DND-41 (cell line): Measurements from ENCODE around the gene ABHD1.
"Not testable (repeated sequence)": the region's sequence is repeated elsewhere in the genome, so short reads cannot be mapped to it uniquely, and the experiment has no call there.

Experiments
- ATAC-seq: fragments of 200-7000 bp; cut with Tn5 transposase; 3 replicates; pipeline ENCODE4 v1.9.1; 2021; ENCODE audit warnings: low read depth; ENCODE audit not compliant: insufficient read depth
- DNase-seq: peaks from one replicate; pipeline ENCODE4 v3.0.0-alpha.2; 2020
- H2AFZ ChIP-seq: 2 replicates; pipeline ENCODE4 v1.6.0; 2012; ENCODE audit warnings: low read depth, low read length
- H3K27ac ChIP-seq: 2 replicates; pipeline ENCODE4 v1.5.1; 2012; ENCODE audit warnings: low read length, inconsistent platforms
- H3K27me3 ChIP-seq: fragments of 200-600 bp; sonication (generic); 2 replicates; pipeline ENCODE4 v1.6.0; 2012; ENCODE audit warnings: low read length, mild to moderate bottlenecking, inconsistent platforms; ENCODE audit not compliant: insufficient read depth, poor library complexity
- H3K36me3 ChIP-seq: 2 replicates; pipeline ENCODE4 v1.5.1; 2012; ENCODE audit warnings: low read length, inconsistent platforms; ENCODE audit not compliant: insufficient read depth
- H3K4me1 ChIP-seq: 2 replicates; pipeline ENCODE4 v1.5.1; 2012; ENCODE audit warnings: mild to moderate bottlenecking, low read length; ENCODE audit not compliant: insufficient read depth
- H3K4me2 ChIP-seq: 2 replicates; pipeline ENCODE4 v1.6.0; 2012; ENCODE audit warnings: mild to moderate bottlenecking, moderate library complexity, low read length, inconsistent platforms; ENCODE audit not compliant: insufficient read depth
- H3K4me3 ChIP-seq, 2 experiments: fragments of 200-600 bp in 1 of 2; shearing (Covaris generic) in 1 of 2; 2 replicates each; pipeline ENCODE4 v1.5.1; 2012 to 2016; ENCODE audit warnings: inconsistent platforms in 2 of 2, low read length in 2 of 2, mild to moderate bottlenecking in 2 of 2, low read depth in 1 of 2, moderate library complexity in 1 of 2
- H3K79me2 ChIP-seq: 2 replicates; pipeline ENCODE4 v1.6.0; 2012; ENCODE audit warnings: low read length, inconsistent platforms; ENCODE audit not compliant: insufficient read depth
- H3K9ac ChIP-seq: 2 replicates; pipeline ENCODE4 v1.6.0; 2012; ENCODE audit warnings: low read depth, mild to moderate bottlenecking, inconsistent platforms, low read length, moderate library complexity
- H3K9me3 ChIP-seq: 2 replicates; pipeline ENCODE4 v1.5.1; 2012; ENCODE audit warnings: low read length, moderate library complexity, mild to moderate bottlenecking, inconsistent platforms; ENCODE audit not compliant: insufficient read depth, severe bottlenecking
- H4K20me1 ChIP-seq: 2 replicates; pipeline ENCODE4 v1.6.0; 2012; ENCODE audit warnings: low read length; ENCODE audit not compliant: insufficient read depth
- EZH2 ChIP-seq: IDR thresholded peaks from 3 replicates; pipeline ENCODE4 v1.6.1; 2012; ENCODE audit warnings: borderline replicate concordance, low read depth, mild to moderate bottlenecking, moderate library complexity, low read length, inconsistent platforms; ENCODE audit not compliant: severe bottlenecking
- TF ChIP-seq, protein P1 (sequence below): IDR thresholded peaks from 2 replicates; pipeline ENCODE4 v1.5.1; 2012; ENCODE audit warnings: borderline replicate concordance, low read length, moderate library complexity, mild to moderate bottlenecking; ENCODE audit not compliant: poor library complexity, severe bottlenecking; ENCODE audit errors: extremely low read depth

The ABHD1 gene

GRCh38 chr2:27115519-27115918 is 8.1 kb upstream of the ABHD1 start:
- DNase-seq, result no peak
- no peak for ATAC-seq
- H3K79me2 ChIP-seq, result no peaks in the 10 kb centered on the region
- no peaks in the 10 kb centered on the region for H4K20me1 ChIP-seq
- peaks cover 12% of the 10 kb centered on the region for H3K4me1 ChIP-seq
- H3K27me3 ChIP-seq, result no peaks in the 10 kb centered on the region
- no peak overlapping the region for H3K27ac ChIP-seq
- H2AFZ ChIP-seq, result no peak overlapping the region
- no peak for TF ChIP-seq EZH2
- TF ChIP-seq, protein P1, sequence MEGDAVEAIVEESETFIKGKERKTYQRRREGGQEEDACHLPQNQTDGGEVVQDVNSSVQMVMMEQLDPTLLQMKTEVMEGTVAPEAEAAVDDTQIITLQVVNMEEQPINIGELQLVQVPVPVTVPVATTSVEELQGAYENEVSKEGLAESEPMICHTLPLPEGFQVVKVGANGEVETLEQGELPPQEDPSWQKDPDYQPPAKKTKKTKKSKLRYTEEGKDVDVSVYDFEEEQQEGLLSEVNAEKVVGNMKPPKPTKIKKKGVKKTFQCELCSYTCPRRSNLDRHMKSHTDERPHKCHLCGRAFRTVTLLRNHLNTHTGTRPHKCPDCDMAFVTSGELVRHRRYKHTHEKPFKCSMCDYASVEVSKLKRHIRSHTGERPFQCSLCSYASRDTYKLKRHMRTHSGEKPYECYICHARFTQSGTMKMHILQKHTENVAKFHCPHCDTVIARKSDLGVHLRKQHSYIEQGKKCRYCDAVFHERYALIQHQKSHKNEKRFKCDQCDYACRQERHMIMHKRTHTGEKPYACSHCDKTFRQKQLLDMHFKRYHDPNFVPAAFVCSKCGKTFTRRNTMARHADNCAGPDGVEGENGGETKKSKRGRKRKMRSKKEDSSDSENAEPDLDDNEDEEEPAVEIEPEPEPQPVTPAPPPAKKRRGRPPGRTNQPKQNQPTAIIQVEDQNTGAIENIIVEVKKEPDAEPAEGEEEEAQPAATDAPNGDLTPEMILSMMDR, result no peak
- H3K9ac ChIP-seq, result no peak overlapping the region
- no peak overlapping the region for H3K4me3 ChIP-seq
- H3K36me3 ChIP-seq, result no peaks in the 10 kb centered on the region
- no peak overlapping the region for H3K4me2 ChIP-seq
- no peaks in the 10 kb centered on the region for H3K9me3 ChIP-seq

DNA sequence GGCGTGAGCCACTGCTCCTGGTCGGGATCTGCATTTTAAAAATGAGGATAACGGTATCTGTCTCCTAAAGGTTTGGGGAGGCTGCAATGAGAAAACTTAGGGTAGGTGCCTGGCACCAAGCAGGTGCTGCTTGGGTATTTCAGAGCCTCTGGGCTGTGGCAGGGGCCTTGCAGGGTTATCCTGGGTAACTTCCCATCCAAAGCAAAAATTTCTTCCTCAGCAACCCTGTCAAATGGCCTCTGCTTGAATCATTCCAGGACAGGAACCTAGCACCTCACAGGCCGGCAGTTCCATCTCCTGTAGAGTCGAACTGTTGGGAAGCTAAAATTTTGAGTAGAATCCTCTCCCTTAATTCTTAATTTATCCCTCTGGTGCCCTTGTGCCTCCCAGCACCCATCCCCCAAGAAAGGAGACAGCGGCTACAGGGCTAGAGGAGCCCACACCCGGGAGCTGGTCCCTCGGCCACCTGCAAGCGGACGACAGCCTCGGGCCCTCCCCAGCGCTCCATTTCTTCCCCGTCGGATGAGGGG is 5.6 kb upstream of the ABHD1 start:
- no peaks in the 10 kb centered on the region for H3K4me1 ChIP-seq
- no peaks in the 10 kb centered on the region for H3K36me3 ChIP-seq
- no peaks in the 10 kb centered on the region for H3K9me3 ChIP-seq
- ATAC-seq (no peak), DNase-seq (no peak)
- H3K79me2 ChIP-seq, result no peaks in the 10 kb centered on the region
- no peaks in the 10 kb centered on the region for H4K20me1 ChIP-seq
- H3K9ac ChIP-seq, result no peak overlapping the region
- peaks cover 5% of the 10 kb centered on the region for H3K27me3 ChIP-seq
- no peak overlapping the region for H3K4me3 ChIP-seq
- no peak overlapping the region for H3K4me2 ChIP-seq
- no peak overlapping the region for H2AFZ ChIP-seq
- no peak for TF ChIP-seq EZH2
- TF ChIP-seq, protein P1, result no peak
- H3K27ac ChIP-seq, result no peak overlapping the region

- Histone ChIP-seq H3K9me3 (no peaks in the 10 kb centered on the region), H3K79me2 (no peaks in the 10 kb centered on the region), H3K36me3 (no peaks in the 10 kb centered on the region), H4K20me1 (no peaks in the 10 kb centered on the region), H3K27ac (no peak within 1 kb of the TSS), H3K4me3 (no peak within 1 kb of the TSS), H3K4me2 (no peak within 1 kb of the TSS), H3K27me3 (peaks cover 5% of the 10 kb centered on the region), H2AFZ (no peak within 1 kb of the TSS), H3K4me1 (no peaks in the 10 kb centered on the region), H3K9ac (no peak within 1 kb of the TSS)
- TF ChIP-seq EZH2, result no peak
- TF ChIP-seq, protein P1, result no peak
- DNase-seq (no peak), ATAC-seq (no peak)
Observed at GRCh38 chr2:27118525-27119329, 4.9 kb upstream of the ABHD1 start, which contains the start of gene CGREF1. CGREF1 (minus strand) TSS chr2:27119128; CDS start chr2:27104366, 14,762 bp downstream.

DNA sequence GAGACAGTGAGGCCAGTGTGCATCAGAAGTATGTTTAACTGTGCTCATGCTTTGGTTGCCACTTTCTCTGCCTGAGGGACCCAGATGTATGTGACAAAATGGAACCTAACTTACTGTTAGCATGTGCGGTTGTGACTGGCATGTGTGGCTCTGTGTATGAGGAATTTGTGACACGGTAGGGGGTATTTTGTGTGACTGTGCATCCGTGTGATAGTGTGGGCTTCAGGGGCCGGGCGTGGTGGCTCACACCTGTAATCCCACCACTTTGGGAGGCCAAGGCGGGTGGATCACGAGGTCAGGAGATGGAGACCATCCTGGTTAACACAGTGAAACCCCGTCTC is 4.3 kb upstream of the ABHD1 start:
- not testable (repeated sequence) for H3K4me3 ChIP-seq, H3K4me2 ChIP-seq, H3K27ac ChIP-seq, H3K27me3 ChIP-seq, DNase-seq, ATAC-seq, H3K9me3 ChIP-seq, H2AFZ ChIP-seq, H3K9ac ChIP-seq, H3K36me3 ChIP-seq, H4K20me1 ChIP-seq, H3K79me2 ChIP-seq, H3K4me1 ChIP-seq
